Pulmonary artery endothelial cell (primary cell): Measurements from ENCODE around the gene NIPBL. TPM values are rescaled to one million over a fixed set of nuclear protein-coding genes. Genes with fewer than 3 reads are reported as not detected.
A peak's percentile ranks its signal among the peaks of the same experiment; 100 is the strongest.

ENCODE experiments used
- DNase-seq: peaks from one replicate; pipeline ENCODE4 v3.0.0-alpha.2; 2011; ENCODE audit warnings: low read depth, low spot score
- total RNA-seq: library from RNA; depleted of rRNA; stranded (reverse); fragments of >200 nt; gene quantifications from 2 replicates; pipeline ENCODE4 v1.2.3, GENCODE V29; 2014

The NIPBL gene
- total RNA-seq, 1 donor from 2014 or later = 24.0 TPM

DNA sequence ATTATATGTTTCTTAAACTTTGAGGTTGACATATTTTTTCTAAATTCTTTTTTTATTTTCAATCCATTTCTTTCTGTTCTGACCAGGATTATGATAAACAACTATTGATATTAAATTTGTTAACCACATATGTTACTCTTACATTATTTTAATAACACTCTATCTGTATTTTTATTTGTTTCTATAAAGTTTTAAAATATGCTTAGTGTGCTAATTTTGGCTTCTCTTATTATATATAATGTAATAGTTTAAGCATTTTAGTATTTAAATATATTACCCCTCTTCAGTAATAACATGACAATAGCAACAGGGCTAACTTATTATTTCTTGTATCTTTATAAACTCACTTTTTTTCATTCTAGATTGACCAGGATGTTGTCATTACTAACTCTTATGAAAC lies 137.8 kb downstream of the NIPBL start:
- no peak for DNase-seq

- DNase-seq = no peak
Measured at GRCh38 chr5:37015795-37016666, 139.5 kb downstream of the NIPBL start.

DNA sequence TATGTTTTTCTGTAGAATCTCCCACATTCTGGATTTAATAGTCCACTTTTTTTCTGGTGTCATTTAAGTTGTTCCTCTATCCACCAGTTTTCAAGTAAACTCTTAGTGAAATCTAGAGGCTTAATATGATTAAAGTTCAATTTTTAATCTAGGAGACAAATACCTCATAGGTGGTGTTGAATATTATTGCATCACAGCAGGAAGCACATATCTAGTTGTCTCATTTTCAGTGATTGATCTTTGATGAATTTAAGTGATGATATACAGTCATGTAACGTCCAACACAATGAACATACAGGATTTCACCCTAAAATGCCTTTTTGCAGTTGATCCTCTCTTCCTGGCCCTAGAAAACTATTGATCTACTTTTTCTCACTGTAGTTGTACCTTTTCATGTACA lies 152.3 kb downstream of the NIPBL start:
- DNase-seq = no peak

- no peak for DNase-seq
Measured at GRCh38 chr5:37029436-37029835, 152.9 kb downstream of the NIPBL start.

- DNase-seq = no peak
Measured at GRCh38 chr5:37034955-37035354, 158.4 kb downstream of the NIPBL start.

DNA sequence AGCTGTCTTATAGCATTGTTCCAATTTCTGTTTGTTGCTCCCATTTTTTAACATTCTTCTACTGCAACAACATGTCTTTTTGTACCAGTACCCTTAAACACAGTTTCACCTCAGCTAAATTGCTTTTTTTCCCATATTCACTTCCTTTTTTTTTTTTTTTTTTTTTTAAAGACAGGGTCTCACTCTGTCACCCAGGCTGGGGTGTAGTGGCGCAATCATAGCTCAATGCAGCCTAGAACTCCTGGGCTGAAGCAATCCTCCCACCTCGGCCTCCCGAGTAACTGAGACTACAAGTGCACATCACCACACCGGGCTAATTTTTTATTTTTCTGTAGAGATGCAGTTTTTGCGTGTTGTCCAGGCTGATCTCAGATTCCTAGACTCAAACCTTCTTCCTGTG lies 161.3 kb downstream of the NIPBL start:
- DNase-seq = no peak

DNA sequence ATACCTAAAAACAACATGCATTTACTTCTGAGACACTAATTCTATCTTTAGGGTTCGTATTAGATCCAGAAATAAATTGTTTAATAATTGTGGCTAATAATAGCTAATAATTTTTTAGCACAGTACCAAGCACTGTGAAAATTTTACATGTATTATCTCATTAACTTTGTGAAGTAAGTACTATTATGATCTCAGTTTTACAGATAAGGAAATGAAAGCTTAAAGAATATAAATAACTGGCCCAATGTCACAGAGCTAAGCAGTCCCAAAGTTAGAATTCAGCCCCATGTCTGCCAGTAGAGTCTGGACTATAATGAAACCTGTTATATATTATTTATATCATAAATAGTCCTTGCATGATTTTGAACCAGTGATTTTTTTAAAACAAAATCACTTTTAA lies 163.3 kb downstream of the NIPBL start:
- DNase-seq = no peak

GRCh38 chr5:37043693-37044092 lies 167.1 kb downstream of the NIPBL start:
- DNase-seq = no peak

DNA sequence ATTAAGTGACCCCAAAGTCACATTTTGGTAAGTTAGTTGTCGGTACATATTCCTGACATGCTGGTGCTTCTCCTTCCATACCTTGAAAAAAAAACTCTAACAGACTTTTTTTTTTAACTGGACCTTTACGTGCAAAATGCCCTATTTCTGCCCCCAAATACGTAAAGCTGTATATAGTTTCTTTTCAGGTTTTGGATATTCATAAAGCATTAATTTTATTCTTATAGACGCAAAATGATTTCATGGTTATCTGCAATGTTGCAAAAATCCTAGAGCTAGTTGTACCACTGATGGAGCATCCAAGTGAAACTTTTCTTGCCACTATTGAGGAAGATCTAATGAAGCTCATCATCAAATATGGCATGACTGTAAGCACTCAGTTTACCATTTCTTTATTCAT lies 167.6 kb downstream of the NIPBL start:
- DNase-seq = no peak

DNA sequence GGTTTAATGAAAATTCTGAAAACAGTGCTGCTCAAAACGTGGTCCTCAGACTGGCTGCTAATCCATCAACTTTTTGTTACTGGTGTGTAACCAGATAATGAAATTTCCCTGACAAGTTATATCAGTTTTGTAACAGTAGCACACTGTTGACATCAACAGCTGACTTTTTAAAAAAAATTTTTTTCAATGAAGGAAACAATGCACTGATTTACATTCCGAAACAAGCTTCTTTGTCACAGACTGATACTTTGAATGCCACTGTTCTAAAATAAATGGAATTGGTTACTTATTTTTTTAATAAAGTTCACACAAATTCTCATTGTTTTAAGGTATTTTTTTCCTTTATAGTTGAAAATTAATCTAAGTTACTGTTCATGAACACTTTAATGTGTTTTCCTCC lies 169.1 kb downstream of the NIPBL start:
- no peak for DNase-seq

GRCh38 chr5:37047947-37048346 lies 171.4 kb downstream of the NIPBL start:
- no peak for DNase-seq

- no peak for DNase-seq
Measured at GRCh38 chr5:37054391-37054790, 177.8 kb downstream of the NIPBL start.

- DNase-seq = no peak
Measured at GRCh38 chr5:37055383-37055990, 178.9 kb downstream of the NIPBL start.

GRCh38 chr5:37056762-37057161 lies 180.2 kb downstream of the NIPBL start:
- no peak for DNase-seq

GRCh38 chr5:37060030-37060429 lies 183.5 kb downstream of the NIPBL start:
- no peak for DNase-seq

GRCh38 chr5:37063739-37064138 lies 187.2 kb downstream of the NIPBL start:
- no peak for DNase-seq

- DNase-seq = no peak
Measured at GRCh38 chr5:37064442-37064841, 187.9 kb downstream of the NIPBL start.

DNA sequence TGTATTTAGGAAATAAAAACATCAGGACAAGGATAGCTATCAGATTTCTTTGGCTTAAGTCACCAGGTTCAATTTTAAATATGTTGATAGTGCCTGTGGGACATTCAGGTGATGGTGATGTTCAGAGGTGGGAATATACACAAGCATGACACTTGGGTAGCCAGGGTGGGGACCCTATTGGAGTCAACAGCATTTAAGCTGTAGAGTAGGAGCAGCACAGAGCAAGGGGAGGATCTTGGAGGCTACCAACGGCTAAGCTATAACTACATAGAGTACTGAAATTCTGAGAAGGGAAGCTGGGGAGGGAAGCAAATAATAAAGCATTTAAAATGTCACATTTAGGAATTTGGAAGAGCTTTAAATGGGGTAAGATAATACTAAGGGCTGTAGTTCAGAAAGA lies 194.9 kb downstream of the NIPBL start:
- DNase-seq = no peak

DNA sequence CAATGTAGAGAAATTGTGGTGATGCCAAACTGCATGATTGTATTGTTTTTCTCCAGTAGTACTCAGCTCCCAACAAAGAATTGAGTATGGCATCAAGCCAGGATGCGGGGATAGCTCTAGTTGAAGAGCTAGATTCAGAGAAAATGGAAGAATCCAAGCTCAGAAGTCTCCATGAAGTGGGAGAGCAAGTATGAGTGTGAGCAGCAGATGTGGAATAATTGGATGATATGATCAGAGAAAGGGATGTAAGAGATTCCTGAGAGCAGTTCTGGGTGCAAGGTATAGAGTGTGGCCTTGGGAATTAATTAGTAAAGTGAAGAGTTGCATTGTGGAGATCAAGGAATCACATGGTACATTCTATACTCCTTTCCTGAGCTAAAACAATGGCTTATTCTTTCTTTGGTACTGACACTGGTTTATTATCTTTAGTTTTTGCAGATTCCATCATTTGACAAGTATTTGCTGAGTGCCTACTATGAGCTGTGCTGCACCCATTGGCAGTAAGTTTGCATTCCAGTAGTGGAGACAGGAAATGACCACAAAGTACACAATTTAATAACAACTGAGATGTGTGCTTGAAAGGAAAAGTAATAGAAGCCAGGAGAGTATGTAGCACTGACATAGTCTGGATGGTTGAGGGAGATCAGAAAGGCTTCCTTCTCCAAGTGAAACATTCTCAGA lies 195.5 kb downstream of the NIPBL start:
- peak; percentile 66 for DNase-seq

DNA sequence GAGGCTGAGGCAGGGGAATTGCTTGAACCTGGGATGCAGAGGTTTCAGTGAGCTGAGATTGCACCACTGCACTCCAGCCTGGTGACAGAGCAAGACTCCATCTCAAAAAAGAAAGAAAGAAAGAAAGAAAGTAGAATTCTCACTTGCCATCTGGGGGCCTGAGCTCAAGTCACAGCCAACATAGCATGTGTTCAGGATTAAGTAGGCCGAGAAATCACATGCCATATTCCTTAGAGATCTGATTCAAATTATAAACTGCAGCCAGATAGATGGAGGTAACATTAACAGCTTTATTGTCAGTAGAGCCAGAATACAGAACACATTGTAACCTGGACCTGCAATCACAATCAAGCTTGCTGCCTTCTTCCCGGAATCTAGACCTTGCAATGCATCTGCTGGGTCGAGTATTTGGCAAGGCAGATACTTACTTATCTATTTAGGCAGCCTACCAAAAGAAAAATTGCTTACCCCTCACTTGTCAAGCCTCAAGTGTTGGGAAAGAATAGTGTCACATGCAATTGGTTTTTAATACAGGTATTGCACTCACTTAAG lies 198.9 kb downstream of the NIPBL start:
- DNase-seq = no peak

- DNase-seq = no peak
Measured at GRCh38 chr5:37077146-37077545, 200.6 kb downstream of the NIPBL start.

- no peak for DNase-seq
Measured at GRCh38 chr5:37080697-37081096, 204.1 kb downstream of the NIPBL start.
